C4-2B (cell line): ENCODE measurements around the gene TEX44.

Experiments
- H3K27ac ChIP-seq: fragments of 450-650 bp; 2 replicates; pipeline ENCODE4 v1.5.1; 2017
- ZFX ChIP-seq: fragments of 450-650 bp; IDR thresholded peaks from 2 replicates; pipeline ENCODE4 v1.6.1; 2017
- TF ChIP-seq, protein P1 (sequence below): fragments of 450-650 bp; conservative IDR thresholded peaks from 2 replicates; pipeline ENCODE4 v1.5.1; 2017; ENCODE audit warnings: mild to moderate bottlenecking

Gene TEX44

DNA sequence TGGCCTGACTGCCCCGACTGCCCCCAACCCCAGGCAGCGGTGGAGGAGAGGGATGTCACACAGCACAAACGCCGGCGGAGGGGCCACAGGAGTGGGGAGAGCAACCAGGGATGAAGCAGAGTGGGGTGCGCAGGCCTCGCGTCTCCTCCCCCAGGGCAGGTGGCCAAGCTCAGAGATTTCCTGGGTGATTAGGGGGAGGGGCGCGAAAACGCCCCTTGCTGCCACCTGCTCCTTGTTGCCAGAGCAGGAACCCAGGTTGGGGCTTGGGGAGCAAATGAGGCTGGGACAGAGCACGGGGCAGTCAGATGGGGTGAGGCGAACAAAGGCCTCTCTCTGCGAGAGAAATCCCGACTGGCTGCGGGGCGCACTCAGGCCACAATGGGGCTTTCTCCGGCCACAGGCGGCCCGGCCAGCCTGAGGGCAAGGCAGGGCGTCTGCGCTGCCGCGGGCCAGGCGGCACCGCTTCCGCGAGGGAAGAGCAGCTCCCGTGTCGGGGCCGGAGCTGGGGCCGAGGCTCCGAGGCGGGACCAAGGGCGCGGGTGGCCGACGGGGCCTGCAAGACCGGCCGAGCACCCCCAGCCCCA is 11.5 kb downstream of the TEX44 start:
- TF ChIP-seq, protein P1, sequence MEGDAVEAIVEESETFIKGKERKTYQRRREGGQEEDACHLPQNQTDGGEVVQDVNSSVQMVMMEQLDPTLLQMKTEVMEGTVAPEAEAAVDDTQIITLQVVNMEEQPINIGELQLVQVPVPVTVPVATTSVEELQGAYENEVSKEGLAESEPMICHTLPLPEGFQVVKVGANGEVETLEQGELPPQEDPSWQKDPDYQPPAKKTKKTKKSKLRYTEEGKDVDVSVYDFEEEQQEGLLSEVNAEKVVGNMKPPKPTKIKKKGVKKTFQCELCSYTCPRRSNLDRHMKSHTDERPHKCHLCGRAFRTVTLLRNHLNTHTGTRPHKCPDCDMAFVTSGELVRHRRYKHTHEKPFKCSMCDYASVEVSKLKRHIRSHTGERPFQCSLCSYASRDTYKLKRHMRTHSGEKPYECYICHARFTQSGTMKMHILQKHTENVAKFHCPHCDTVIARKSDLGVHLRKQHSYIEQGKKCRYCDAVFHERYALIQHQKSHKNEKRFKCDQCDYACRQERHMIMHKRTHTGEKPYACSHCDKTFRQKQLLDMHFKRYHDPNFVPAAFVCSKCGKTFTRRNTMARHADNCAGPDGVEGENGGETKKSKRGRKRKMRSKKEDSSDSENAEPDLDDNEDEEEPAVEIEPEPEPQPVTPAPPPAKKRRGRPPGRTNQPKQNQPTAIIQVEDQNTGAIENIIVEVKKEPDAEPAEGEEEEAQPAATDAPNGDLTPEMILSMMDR: no peak
- TF ChIP-seq ZFX: peak; percentile 78
- H3K27ac ChIP-seq: peak overlapping the region; percentile 75

DNA sequence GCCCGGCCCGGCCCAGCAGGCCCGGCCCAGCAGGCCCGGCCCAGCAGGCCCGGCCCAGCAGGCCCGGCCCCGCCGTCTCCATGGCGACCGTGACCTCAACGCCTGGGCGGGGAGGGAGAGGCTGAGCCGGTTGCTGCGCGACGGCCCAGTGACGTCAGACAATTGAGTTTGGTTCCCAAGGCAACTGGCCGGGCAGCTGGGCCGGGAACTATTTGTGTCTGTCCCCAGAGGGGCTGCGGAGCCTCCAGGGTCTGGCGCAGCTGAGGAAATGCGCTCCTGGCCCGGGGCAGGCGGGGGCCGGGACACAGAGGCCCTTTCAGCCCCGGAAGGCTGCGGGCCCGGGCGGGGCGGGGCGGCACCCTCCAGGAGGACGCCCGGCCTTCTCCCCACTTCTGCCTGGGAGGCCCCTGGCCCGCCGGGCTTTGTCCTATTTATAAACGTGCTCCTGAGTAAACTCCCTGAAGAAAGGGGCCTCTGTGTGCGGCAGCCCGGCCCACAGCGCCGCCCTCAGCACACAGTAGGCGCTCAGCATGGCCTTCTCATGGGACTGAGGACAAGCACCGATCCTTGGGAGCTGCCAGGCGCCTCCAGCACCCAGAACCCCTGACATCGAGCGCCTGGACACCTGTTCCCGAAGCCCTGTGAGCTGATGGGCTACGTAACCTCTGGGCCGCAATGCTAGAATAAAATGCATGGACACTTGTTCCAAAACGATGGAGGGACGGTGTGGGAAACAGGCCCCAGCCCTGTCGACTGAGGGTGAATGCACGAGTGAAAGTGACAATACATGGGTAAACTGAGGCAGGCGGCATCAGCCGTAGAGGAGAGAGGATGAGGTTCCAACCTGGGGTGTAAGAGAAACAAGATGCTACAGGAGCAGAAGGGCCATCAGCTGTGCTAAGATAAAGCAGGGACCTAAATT is 12.3 kb downstream of the TEX44 start:
- H3K27ac ChIP-seq: peak overlapping the region; percentile 75
- TF ChIP-seq ZFX: no peak; the same call in 1 of the 2 replicates
- TF ChIP-seq, protein P1: no peak

DNA sequence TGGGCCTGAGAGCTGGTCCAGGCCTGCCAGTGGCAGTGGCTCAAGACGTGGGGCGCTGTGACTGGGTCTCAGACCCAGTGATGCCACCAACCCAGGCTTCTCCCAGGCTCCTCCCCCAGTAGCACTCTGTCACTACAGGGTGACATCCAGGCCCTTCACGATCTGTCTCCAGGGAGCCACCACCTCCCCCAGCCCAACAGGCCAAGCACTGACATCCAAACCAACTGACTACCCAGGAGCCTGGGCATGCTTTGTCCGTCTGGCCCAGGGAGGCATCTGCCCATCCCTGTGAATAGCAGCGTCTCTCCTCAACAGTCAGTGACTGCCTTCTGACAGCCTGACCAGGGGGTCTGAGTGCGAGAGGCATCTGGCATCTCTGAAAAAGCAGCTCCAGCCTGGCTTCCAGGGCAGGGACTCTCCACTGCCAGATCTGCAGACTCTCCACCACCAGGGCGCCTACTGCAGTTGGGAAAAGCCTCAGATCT is 13.0 kb downstream of the TEX44 start:
- no peak for TF ChIP-seq ZFX
- TF ChIP-seq, protein P1: no peak
- H3K27ac ChIP-seq: no peak overlapping the region; the same call in 1 of the 2 replicates

DNA sequence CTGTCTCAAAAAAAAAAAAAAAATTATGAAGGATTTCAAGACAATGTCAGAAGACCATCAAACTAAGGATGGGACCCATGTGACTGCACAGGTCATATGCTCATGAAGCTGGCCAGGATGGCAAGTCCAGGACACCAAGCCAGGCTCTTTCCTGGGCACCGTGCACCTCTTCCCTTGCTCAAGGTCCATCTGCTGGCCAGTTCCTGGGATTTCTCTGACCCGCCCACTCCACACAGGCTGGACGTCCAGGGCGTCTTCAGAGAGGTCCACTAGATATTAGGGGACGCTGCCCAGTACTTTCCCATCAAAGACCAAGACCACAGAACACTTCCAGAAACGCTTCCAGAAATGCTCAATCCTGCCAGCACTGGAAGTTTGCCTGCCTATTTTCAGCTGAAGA is 14.3 kb downstream of the TEX44 start:
- no peak overlapping the region for H3K27ac ChIP-seq
- TF ChIP-seq, protein P1: no peak
- TF ChIP-seq ZFX: no peak

DNA sequence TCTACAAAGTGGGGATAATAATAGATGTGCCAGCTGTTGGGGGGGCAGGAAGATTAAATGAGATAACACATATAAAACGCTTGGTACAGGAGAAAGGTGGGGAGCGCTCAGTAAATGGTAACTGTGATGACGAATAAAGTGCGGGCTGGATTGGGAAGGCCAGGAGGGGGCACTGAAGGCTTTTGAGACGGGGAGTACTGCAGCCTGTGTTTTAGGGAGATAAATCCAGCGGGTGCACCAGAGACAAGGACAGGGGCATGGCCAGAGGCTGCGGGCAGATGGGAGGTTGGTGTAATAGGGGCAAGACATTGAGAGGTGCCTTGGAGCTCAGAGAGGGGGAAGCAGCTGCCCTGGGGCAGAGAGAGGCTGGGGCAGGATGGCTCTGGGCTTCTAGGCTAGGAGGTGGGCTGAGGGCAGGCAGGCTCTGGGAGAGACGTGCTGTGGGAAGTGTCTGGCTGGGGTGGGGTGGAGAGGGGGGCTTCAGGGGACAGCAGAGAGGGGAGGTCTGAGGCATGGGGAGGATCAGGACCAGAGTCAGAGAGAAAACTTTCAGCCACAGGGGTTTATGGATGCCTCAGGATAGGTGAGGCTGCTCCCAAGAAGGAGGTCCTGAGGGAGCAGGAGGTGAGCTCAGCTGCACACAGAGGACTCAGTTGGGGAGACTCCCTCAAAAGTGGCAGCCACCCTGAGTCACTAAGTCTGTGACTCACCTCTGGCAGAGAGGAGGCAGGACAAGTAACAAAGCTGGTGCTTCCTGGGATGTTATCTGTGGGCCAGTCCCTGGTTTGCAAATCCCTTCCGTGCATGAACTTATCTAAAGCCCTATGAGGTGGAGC is 18.8 kb downstream of the TEX44 start:
- no peak overlapping the region for H3K27ac ChIP-seq
- TF ChIP-seq, protein P1: no peak
- TF ChIP-seq ZFX: no peak

DNA sequence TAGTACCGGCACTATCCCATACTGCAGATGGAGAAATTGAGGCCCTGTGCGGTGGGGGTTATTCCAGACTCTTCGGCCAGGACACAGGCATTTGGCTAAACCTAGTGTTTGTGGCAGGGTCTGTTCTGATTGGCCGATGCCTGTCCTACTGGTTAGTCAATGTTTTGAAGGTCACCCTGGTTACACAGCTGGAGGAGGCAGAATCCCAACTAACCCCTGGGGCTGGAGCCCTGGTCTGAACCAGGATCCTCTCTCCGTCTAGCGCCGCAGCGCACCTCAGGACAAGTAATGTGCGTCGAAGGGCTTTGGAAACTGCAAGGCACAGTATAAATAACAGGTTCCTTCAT is 19.4 kb downstream of the TEX44 start:
- no peak for TF ChIP-seq ZFX
- TF ChIP-seq, protein P1: no peak
- H3K27ac ChIP-seq: peak overlapping the region; percentile 5; the same call in 1 of the 2 replicates
